HFFc6 (cell line): ENCODE data around the gene MCM3. TPM values are rescaled to one million over a fixed set of nuclear protein-coding genes. Genes with fewer than 3 reads are reported as not detected.
A peak's percentile ranks its signal among the peaks of the same experiment; 100 is the strongest.

ENCODE experiments used
- DNase-seq: peaks from one replicate; pipeline ENCODE4 v3.0.0-alpha.2; 2018
- H3K27ac Mint-ChIP-seq: 2 replicates; pipeline ENCODE4 v1.8.0; 2020; ENCODE audit warnings: mild to moderate bottlenecking, mixed read lengths
- H3K27me3 Mint-ChIP-seq: 2 replicates; pipeline ENCODE4 v1.8.0; 2021; ENCODE audit warnings: mild to moderate bottlenecking, moderate library complexity, mixed read lengths; ENCODE audit not compliant: insufficient read depth
- H3K36me3 Mint-ChIP-seq: 2 replicates; pipeline ENCODE4 v1.8.0; 2021; ENCODE audit warnings: low read depth, mixed read lengths
- H3K4me1 Mint-ChIP-seq: 2 replicates; pipeline ENCODE4 v1.8.0; 2020; ENCODE audit warnings: low read depth, mixed read lengths
- H3K4me3 Mint-ChIP-seq: 2 replicates; pipeline ENCODE4 v1.8.0; 2020; ENCODE audit warnings: mild to moderate bottlenecking, moderate library complexity, mixed read lengths
- H3K9me3 Mint-ChIP-seq: 2 replicates; pipeline ENCODE4 v1.8.0; 2020; ENCODE audit warnings: mild to moderate bottlenecking, mixed read lengths
- total RNA-seq, 6 experiments: library from RNA; stranded (reverse); fragmentation: NEBNext Ultra II Directional; extraction: Animal tissue kit (Norgen Biotek cat#: 25700); gene quantifications; 2 replicates in 1 of 6; 3 replicates in 5 of 6; pipeline ENCODE4 v1.2.3, GENCODE V29; 2021
- TF ChIP-seq, protein P1 (sequence below): fragments of 200-600 bp; sonication (generic); IDR thresholded peaks from 2 replicates; pipeline ENCODE4 v1.5.0; 2021; ENCODE audit warnings: antibody characterized with exemption, mild to moderate bottlenecking

MCM3 gene
- total RNA-seq, 6 experiments from 2014 or later = 32.5 to 57.6 (median 54.5) TPM

DNA sequence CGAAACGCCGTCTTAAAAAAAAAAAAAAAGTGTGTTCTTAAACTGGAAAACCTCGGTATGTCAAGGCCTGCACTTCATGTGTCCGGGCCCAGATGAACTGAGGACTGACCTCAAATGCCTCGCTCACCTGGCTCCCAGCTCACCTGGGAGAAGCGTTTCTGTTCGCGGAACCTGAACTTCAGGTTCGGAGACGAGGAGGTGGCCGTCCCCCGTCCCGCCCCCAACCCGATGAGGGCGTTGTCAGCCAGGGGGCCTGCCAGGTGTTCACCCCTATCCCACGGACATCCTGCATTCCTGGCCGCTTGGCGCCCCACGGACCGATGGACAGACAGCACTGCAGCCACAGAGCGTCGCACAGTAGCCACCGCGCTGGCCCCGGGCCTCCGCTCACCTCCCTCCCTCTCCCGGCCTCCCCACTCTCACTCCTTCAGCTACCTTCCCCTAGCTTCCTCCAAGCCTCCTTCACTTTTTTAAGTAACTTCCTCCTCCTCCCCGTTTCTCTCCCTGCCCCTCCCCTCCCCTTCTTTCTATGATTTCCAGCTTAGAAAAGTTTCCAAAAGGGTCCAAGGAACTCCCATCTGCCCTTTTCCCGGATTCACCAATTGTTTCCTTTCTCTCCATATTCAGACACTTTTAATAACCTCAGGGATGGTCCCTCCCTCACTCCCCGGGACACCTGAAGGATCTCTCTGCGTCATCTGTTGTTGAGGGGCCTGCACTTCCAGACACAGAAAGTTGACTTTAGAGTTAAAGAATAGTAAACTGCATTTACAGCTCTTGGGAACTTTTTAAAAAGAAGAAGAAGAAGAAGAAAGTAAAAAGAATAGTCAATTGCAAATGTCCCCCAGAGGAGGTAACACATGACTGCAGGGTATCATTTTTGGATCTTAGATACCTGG, 22.7 kb upstream of the MCM3 start:
- H3K9me3 Mint-ChIP-seq = no peaks in the 10 kb centered on the region
- H3K36me3 Mint-ChIP-seq = no peaks in the 10 kb centered on the region
- H3K27ac Mint-ChIP-seq = no peak overlapping the region
- H3K27me3 Mint-ChIP-seq = peaks cover 1% of the 10 kb centered on the region
- TF ChIP-seq, protein P1, sequence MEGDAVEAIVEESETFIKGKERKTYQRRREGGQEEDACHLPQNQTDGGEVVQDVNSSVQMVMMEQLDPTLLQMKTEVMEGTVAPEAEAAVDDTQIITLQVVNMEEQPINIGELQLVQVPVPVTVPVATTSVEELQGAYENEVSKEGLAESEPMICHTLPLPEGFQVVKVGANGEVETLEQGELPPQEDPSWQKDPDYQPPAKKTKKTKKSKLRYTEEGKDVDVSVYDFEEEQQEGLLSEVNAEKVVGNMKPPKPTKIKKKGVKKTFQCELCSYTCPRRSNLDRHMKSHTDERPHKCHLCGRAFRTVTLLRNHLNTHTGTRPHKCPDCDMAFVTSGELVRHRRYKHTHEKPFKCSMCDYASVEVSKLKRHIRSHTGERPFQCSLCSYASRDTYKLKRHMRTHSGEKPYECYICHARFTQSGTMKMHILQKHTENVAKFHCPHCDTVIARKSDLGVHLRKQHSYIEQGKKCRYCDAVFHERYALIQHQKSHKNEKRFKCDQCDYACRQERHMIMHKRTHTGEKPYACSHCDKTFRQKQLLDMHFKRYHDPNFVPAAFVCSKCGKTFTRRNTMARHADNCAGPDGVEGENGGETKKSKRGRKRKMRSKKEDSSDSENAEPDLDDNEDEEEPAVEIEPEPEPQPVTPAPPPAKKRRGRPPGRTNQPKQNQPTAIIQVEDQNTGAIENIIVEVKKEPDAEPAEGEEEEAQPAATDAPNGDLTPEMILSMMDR = no peak
- DNase-seq = no peak
- peaks cover 24% of the 10 kb centered on the region for H3K4me1 Mint-ChIP-seq
- H3K4me3 Mint-ChIP-seq = no peak overlapping the region

DNA sequence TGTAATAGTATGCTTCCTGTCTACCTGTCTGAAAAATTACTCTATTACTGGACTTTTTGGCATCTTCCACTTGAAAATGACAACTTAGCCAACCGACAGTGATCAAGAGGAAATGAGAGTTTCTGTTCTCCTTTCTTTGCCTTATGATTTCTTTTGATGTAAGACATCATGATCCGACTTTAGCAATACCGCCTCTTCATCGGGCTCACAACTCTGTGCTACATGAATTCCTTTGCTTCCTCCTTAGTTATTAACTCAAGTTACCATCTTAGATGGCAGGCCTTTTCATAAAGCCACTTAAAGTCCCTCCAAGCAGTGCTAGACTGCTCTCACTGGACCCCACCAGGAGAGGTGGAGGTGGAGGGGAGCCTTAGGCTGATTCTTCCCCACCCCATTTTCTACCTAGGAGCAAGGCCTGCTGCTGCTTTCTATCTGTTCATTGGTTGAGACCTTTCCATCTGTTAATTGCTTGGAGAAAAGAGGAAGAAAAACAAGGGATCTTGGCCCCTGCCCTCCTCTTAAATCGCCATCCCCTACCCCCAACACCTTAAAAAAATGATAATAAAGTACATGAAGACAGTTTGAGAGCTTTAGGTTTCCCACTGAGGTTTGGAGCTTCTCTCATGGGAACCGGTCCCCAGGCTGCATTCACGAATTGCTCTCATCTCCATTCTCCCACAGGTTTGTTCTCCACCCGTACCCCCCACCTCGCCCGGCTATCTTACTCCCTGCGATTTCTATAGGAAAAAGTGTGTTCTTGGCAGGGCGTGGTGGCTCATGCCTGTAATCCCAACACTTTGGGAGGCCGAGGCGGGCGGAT, 21.6 kb upstream of the MCM3 start:
- TF ChIP-seq, protein P1 = no peak
- H3K36me3 Mint-ChIP-seq = no peaks in the 10 kb centered on the region
- no peaks in the 10 kb centered on the region for H3K9me3 Mint-ChIP-seq
- H3K4me3 Mint-ChIP-seq = no peak overlapping the region
- peaks cover 1% of the 10 kb centered on the region for H3K27me3 Mint-ChIP-seq
- H3K27ac Mint-ChIP-seq = no peak overlapping the region
- peaks cover 24% of the 10 kb centered on the region for H3K4me1 Mint-ChIP-seq
- no peak for DNase-seq

DNA sequence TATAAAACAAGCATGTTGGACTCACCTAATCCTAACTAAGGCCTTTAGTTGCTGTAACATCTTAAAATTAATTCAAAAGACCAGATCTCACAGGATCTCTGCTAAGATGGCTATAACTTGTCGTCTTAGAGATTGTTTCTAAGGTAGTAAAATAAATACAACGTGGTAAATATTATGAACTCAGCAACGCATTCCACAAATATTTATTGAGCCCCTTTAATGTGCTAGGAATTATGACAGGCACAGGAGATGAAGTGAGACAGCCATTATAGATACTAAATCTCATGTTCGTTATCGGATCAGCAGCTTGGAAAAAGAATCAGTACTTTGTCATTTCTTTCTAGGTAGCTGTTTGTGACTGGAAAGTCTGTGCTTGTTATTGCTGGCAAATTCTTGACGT, 20.9 kb upstream of the MCM3 start:
- Mint-ChIP-seq H3K27ac (peak overlapping the region; percentile 34), H3K9me3 (no peaks in the 10 kb centered on the region), H3K4me1 (peaks cover 24% of the 10 kb centered on the region), H3K4me3 (no peak overlapping the region), H3K27me3 (peaks cover 1% of the 10 kb centered on the region; the same call in 1 of the 2 replicates), H3K36me3 (no peaks in the 10 kb centered on the region)
- TF ChIP-seq, protein P1 = no peak
- no peak for DNase-seq

DNA sequence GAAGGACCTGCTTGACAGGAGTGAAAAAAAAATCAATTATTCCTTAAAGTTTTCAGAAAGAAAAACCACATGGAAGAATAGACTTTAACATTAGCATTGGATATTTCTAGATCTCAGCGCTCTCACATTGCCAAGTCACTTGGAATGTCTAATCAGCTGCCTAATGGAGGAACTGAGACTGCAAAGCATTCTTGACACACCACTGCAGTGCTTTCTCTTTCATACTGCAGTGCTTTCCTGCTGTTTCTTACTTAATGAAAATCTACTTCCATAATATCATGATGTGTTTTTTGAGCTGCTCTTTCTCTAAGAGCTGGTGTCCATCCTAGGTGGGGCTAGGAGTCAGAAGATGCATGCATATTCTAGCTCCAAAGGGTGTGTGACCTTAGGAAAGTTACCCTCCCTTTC, 20.4 kb upstream of the MCM3 start:
- DNase-seq = no peak

DNA sequence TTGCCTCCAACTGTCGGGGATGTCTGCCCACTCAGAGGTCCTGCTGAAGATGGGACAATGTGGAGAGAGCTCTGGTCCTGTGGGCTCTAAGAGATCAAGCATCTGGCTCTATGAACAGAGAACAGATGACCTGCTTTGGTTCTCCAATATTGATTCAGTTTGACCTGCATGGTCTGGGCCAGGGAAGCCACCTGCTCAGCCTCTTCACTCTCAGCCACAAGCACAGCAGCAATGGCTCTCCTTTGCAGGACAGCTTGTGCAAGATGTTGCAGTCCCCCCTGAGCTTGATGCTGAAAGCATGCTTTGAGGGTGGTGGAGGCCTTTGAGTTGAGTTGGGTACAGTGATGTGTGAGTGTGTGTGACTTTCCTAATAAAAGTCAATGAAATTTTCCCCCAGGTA, 18.6 kb upstream of the MCM3 start:
- peaks cover 3% of the 10 kb centered on the region; the same call in 1 of the 2 replicates for H3K27me3 Mint-ChIP-seq
- no peak overlapping the region for H3K4me3 Mint-ChIP-seq

More for the DNA sequence above, 20.4 kb upstream of the MCM3 start:
- H3K36me3 Mint-ChIP-seq = no peaks in the 10 kb centered on the region
- H3K4me1 Mint-ChIP-seq = peaks cover 24% of the 10 kb centered on the region
- peak overlapping the region; percentile 34 for H3K27ac Mint-ChIP-seq
- no peak overlapping the region for H3K4me3 Mint-ChIP-seq
- TF ChIP-seq, protein P1 = no peak
- H3K27me3 Mint-ChIP-seq = peaks cover 1% of the 10 kb centered on the region; the same call in 1 of the 2 replicates
- no peaks in the 10 kb centered on the region for H3K9me3 Mint-ChIP-seq

More for the DNA sequence above, 18.6 kb upstream of the MCM3 start:
- H3K9me3 Mint-ChIP-seq = no peaks in the 10 kb centered on the region
- no peak overlapping the region for H3K27ac Mint-ChIP-seq
- TF ChIP-seq, protein P1 = no peak
- no peak for DNase-seq
- H3K4me1 Mint-ChIP-seq = peaks cover 23% of the 10 kb centered on the region
- H3K36me3 Mint-ChIP-seq = no peaks in the 10 kb centered on the region
